Endometrial microvascular endothelial cells (primary cell): ENCODE results near the gene KRT6B. TPM values are rescaled to one million over a fixed set of nuclear protein-coding genes. Genes with fewer than 3 reads are reported as not detected.
"Not testable (repeated sequence)": the region's sequence is repeated elsewhere in the genome, so short reads cannot be mapped to it uniquely, and the experiment has no call there.

ENCODE experiments used
- in situ Hi-C: cut with HindIII; loops from 2 replicates; pipeline ENCODE4 v1.10.0; 2017; ENCODE audit warnings: low sequenced_read_pairs, low pct_unique_long_range_greater_than_20kb; ENCODE audit errors: inconsistent ontology term
- total RNA-seq: library from RNA; depleted of rRNA; stranded (reverse); fragments of >200 nt; gene quantifications from one replicate; pipeline ENCODE4 v1.2.3, GENCODE V29; 2015; ENCODE audit errors: inconsistent ontology term

KRT6B gene
- total RNA-seq, 1 donor from 2014 or later, result not detected

DNA sequence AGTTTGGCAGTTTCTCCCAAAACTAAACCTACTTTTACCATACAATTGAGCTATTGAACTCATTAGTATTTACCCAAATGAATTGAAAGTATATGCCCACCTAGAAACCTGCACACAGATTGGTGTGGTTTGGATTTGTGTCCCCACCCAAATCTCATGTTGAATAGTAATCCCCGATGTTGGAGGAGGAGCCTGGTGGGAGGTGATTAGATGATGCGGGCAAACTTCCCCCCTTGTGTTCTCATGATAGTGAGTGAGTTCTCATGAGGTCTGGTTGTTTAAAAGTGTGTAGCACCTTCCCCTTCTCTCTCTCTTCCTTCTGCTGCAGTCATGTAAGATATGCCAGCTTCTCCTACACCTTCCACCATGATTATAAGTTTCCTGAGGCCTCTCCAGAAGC is 25.7 kb upstream of the KRT6B start:
- in situ Hi-C loops, result no loop called here

DNA sequence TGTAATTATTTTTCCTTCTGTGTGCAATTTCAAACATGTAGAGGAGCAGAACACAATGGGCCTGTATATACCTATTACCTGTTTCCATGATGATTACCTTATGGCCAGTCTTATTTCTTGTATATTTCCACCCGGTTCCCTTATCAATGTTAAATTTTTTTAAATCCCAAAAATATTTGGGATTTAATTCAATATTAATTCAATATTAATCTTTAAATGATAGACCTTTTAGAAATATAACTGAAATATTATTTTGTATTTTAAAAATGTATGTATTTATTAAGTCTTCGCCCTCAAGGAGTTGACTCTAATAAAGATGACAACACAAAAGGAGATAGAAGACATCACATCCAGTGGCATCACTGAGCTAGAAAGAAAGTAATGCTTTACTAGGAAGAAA is 22.3 kb upstream of the KRT6B start:
- in situ Hi-C loops, result no loop called here

DNA sequence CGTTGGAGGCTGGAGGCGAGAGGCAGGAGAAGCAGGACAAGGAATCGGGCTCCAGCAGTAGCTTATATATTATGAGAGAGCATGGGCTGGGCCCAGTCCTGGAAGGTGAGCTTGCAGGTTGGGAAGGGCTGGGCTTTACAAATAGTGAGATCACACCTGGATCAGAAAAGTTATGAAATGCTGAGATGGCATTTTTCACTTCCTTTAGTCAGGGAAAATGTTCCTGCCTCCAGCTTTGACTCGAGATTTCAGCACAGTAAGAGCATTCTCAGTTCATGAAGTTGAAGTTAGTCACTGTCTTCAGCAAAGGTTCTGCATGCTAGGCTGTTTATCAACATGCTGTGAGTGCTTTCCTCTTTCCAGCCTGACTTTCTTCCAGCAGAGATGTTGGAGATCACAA is 21.8 kb upstream of the KRT6B start, which contains the start of gene KRT6C:
TSS of gene KRT6C (minus strand) at position 38 of the 400 bp plus-strand sequence. CDS start 68 bp downstream, outside the sequence.
- in situ Hi-C loops, result no loop called here

DNA sequence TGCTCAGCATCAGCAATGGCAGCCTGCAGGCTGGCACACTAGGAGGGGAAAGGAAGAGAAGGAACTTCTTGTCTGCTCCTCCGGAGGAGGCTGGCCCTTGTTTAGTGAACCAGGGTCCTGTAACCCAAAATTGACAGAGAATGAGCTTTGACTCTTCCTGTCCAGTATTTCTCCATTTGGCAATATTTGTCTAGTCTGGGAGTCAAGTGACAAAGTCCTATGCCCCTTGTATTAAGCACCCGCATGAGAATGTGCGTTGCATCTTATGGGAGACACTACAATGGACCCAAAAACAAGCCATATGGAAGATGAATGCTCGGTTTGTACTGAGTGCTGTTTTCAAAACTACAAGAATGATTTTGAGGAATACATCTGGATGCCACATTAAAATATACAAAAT is 17.9 kb upstream of the KRT6B start:
- in situ Hi-C loops, result no loop called here

DNA sequence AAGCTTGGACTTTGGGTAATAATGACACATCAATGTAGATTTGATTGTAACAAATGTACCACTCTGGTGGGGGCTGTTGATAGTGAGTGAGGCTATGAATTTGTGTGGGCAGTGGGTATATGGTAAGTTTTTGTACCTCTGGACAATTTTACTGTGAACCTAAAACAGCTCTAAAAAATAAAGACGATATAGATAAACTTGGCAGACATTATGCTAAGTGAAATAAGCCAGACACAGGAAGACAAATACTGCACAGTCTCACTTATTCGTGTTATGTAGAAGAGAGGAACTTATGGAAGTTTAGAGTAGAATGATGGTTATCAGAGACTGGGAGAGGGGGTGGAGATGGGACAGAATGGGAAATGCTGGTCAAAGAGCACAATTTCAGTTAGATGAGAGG is 13.0 kb upstream of the KRT6B start:
- in situ Hi-C loops, result no loop called here

DNA sequence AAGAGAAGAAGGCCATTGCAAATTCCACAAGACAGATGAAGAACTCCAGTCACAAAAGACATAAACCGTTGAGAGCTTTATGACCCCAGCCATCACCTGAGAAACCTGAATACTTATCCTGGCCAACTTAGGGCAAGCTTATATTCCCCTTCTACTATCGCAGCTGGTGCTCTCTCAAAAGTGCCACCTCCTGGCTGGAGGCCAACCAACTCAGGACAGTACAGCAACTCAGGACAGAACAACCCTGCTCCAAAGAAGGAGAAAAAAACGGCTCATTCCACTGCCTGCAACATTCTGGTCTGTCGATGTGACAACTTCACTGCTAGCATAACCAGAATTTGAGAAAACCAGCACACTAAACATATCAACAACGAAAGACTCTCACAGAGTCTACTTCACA is 9.7 kb upstream of the KRT6B start:
- in situ Hi-C loops, result no loop called here

DNA sequence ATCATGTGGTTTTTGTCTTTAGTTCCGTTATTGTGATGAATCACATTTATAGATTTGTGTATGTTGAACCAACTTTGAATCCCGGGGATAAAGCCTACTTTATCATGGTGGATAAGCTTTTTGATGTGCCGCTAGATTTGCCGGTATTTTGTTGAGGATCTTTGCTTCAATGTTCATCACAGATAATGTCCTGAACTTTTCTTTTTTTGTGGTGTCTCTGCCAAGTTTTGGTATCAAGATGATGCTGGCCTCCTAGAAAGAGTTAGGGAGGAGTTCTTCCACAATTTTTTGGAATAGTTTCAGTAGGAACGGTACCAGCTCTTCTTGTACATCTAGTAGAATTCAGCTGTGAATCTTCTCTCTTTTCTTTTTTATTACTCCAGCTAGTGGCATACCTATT is 6.9 kb upstream of the KRT6B start:
- in situ Hi-C loops, result no loop called here

DNA sequence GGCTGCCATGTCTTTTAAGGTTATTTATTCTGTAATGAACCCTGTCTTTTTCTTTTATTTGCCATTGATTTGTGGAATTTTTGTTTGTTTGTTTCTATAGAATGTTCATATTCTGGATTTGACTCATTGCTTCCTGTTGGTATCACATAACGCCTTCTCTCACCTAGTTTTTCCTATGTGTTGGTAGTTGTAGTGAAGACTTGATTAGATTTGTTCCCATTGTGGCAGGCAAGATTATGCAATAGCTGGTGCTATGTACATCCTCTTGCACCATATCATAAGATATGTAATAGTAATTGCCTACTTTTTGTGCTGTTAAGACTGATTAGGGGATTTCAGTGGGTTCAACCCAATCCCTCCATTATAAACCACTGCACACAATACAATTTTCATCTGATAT is 3.9 kb upstream of the KRT6B start:
- in situ Hi-C loops, result no loop called here

DNA sequence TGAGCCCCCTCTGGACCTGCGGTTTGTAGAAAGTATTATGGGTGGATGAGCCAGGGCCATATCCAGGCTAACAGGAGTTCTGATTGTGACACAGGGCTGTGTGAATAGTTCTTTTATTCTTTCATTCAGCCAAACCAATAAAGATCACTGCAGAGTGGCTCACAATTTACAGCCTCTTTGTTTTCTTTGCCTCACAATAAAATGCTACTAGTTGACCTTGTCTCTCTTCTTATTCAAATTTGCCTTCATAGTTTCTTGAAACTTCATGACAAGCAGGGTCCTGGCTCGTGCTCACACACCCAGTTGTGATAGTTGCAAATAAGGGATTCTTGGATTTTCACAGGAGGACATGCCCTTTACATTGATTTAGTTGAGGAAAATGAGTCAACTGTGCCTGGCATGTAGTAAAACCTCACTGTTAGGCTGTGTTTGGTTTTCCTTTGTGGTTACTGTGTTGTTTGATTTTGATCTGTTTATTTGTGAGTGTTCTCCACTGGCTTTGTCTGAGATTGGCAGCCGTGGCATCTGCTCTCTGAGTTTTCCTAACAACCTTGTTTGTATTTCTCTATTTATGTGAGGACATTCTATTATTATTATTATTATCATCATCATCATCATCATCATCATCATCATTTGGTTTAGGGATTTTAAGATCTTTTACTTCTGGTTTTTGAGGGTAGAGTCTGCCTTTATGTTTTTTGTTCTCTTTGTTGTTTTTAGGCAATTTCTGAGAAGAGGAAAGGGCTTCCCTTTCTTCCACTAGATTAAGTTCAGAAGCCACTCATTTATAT is 2.7 kb upstream of the KRT6B start:
- in situ Hi-C loops, result no loop called here

DNA sequence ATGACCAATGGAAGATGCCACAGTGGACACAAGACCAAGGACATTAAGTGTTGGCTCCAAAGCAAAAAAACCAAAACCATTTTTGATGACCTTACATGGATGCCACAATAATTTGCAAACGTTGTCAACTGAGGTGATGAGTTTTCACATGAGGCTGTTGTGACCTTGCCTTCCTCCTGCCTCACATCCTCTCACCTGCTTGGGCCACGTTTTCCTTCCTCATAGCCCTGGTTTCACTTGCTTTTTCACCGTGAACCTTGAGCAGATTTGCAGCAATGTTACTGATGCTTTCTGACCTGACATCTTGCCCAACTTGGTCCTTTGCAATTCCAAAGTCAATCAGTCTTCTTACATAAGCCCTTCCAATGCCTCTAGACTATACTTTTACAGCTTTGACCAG is 3.7 kb downstream of the KRT6B start:
- in situ Hi-C loops, result no loop called here

DNA sequence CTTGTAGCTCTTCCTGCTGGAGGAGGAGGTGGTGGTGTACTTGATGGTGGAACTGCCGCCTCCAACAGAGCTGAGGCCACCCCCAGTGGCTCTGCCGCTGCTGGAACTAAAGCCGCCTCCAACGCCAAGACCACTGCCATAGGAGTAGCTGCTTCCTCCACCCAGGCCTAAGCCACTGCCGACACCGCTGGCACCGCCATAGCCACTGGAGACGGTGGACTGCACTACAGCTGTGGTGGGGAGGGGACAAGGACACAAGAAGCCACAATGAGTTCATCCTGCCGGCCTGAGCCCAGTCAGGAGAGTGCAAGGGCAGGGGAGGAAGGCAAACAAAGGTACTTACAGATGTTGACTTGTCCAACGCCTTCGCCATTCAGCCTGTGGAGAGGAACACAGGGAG is 4.8 kb downstream of the KRT6B start:
- in situ Hi-C loops, result not testable (repeated sequence)

DNA sequence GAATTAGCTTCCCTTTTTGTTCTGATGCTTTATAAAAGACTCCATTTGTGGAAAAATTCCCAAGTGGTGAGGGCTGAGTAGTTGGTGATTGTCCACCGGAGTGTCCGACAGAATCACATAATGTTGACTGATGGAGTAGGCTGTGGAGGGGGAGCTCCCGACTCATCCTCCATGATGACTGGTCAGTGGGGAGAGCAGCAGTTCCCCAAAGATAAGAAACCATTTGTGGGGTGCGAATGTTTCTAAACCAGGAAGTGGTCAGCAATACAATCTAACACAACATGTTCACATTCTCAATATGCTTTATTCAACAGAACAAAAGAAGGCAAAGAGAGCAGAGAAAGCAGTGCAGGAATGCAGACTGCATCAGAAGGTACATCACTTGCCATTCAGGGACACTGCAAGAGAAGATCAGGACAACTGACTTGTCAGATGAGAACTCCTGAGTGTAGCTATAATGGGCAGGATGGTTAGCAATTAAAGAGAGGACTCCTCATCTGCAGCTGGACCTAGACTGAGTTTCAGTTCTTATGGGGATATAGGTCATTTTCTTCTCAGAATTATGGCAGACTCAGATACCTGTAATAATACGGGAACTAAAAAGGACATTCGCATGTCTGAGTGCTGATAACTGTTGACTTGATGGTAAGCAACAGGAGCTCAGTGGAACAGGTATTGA is 5.4 kb downstream of the KRT6B start:
- in situ Hi-C loops, result no loop called here

DNA sequence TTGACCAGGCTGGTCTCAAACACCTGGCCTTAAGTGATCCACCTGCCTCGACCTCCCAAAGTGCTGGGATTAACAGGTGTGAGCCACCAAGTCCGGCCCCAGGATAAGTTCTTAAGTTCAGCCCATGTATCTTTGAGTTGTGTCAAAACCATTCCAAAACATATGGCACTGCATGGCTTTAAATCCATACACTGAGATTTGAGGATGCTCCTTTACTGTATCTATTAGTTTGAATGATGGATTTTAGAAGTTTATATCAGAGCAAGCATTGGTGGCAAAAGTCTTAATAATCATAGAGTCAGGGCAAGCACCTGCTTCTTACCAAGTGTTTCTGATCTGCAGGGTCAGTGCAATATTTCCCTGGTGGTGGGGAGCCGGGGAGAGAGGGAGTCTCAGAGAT is 6.1 kb downstream of the KRT6B start:
- in situ Hi-C loops, result no loop called here

DNA sequence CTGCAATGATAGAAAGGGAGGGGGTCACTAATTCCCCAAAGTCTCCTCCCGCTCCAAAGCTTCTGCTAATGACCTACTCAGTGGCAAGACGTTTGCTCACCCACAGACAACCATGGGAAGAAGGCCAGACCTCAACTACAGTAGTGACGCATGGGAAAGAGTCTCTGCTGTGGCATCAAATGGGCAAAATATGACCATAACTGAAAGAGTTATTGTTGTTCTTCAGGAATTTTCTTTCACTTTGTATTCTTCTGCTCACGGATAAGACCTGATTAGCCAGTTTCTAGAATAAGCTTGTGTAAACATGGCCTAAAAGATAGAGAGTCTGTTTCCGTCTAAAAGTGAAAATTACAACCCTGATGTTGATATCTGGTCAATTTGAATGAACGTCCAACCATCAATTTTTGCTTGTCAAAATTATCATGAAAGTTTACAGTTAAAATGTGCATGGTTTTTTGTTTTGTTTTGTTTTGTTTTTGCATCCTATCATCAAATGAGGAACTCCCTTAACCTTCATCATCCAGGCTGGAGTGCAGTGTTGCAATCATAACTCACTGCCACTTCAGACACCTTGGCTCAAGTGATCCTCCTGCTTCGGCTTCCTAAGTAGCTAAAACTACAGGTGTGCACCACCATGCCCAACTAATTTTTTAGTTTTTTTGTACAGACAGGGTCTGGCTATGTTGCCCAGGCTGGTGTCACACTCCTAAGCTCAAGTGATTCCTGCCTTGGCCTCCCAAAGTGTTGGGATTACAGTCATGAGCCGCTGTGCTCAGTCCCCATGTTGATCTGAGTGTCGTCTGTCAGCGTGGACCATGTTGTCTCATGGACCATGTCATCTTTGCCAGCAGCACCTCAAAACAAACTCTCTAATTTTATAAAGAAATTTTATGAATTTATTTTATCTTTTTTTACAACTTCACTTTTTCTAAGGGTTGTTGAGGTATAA is 7.0 kb downstream of the KRT6B start:
- in situ Hi-C loops, result no loop called here

DNA sequence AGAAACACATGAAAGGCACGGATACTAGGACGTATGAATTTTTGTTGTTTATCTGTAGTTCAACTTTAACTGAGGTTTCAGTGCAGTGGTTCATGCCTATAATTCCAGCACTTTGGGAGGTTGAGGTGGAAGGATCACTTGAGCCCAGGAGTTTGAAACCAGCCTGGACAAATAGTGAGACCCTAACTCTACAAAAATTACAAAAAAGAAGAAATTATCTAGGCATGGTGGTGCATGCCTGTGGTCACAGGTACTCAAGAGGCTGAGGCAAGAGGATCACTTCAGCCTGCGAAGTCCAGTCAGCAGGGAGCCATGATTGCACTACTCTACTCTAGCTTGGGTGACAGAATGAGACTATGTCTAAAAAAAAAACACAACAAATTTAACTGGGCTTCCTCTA is 8.0 kb downstream of the KRT6B start:
- in situ Hi-C loops, result no loop called here

DNA sequence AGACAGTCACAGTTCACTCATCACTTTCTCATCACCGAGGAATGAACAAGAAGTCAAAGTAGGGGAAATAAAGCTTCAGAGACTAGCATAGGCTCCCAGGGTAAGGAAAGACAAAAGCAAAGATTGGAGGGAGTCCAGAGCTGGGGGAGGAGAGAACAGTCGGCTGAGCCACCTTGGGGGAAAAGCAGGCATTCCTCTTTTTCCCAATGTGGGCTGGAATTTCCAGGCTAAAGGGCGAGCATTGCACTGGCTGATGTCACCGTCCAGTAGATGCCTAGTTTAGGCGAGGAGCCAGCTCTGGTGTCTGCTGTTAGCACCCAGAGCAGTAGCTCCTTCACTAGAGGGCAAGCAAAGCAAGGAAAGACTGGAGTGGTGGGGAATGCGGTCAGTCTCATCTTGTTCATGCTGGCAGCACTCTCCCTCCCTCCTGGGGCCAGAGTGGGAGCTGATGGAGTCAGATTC is 9.3 kb downstream of the KRT6B start:
- in situ Hi-C loops, result no loop called here

DNA sequence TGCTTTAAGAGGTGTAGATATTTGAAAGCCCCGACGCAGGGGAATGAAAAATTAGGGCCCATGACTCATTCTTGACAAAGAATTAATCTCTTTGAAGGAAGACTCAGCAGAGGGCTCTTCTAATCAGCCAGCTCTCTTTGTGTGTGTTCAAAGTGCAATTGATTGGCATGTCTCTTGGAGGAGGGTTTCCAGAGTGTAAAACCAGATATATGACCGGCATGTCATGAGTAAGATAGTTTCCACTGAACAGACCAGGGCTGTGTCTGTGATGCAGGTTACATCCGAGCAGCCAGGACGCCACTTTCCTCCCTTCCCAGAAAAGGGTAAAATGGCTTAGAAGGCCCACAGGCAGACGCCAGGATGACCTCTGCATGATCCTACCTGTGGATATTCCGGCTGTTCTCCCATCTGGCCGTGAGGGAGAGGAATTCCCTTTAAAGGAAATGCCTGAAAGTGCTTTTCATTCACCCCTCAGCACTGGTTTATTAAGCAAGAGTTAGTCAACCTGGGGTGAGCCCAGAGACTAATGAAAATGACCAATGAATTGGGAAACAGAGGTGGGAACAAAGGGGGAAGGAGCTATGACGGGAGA is 10.5 kb downstream of the KRT6B start:
- in situ Hi-C loops, result no loop called here

DNA sequence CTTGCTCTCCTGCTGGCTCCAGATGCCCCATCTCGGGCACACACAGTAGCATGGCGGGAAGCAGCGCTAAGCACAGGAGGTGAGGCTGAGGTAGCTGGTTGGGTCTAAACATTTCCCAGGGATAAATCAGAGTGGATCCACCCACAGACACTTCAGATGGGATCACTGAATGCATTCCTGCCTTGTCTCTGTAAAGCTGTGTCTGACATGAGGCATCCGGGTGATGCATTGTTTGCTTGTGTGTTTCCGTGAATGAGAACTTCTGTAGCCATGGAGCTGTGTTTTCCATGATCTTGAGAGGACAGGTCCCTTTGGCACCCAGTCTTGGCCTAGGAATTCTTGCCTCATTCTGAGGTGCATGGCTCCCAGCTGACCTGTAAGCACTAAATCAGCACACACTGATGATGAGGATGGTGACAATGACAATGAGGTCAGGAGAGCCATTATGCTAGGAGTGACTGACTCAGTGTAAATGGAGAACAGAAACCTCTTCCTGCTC is 11.1 kb downstream of the KRT6B start:
- in situ Hi-C loops, result no loop called here

DNA sequence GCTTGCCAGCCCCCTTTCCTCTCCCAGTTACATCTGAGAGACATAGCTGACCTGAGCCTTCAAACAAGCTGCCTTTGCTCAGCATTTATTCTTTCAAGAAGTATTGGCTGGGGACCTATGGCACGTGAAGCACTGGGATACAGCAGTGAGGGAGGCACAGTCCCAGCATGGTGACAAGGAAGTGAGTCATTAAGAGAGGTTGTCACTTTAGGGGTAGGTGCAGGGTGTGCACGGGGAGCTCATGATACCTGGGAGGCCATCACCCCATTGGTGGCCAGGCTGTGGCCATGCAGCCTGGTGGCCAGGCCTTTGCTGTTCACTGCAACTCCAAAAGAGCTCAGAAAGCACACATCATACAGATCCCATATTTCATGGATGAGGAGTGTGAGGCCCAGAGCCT is 12.1 kb downstream of the KRT6B start:
- in situ Hi-C loops, result no loop called here
